DMS114 treated with DMSO at 0.1 percent for 48 hours (cell line): ENCODE measurements around the gene PLA2G4D.

Experiments used
- DNase-seq: peaks from one replicate; lab custom pipeline; 2025; ENCODE audit not compliant: unreplicated experiment; lab: John Stamatoyannopoulos, UW

Gene PLA2G4D

DNA sequence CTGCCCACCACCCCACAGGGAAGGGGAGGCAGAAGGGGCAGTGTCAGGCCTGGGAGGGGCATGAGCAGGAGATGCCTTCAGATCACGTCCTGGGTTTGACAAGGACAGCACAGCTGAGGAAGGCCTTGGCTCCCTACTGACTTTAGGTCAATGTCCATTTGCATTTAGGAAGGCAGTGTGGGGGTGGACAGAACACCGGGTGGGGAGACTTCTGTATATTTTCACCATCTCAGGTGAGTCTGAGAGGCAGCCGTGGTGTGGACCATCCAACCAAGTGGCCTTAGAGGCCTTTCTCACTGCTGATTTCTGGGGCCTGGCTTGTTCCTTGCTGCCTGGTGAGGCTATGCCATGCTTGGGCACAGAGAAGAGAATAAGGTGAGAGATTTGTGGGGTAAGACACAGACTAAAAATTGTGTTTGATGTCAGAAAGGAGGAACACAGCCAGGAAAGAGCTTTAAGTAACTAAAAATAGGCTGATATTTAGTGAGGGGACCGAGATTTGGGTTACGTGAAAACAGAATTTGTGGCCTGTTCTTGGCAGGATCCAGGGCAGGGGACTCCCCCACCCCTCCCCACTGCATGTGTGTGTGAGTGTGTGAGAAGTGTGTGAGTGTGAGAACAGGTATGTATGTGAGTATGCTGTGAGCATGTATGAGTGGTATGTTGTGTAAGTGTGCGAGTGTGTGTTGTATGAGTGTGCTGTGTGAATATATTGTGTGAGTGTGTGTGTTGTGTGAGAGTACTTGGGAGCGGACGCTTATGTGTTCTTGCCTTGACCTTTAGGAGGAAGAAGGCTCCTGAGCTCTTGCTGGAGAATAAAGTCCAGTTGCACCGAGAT, 61.8 kb downstream of the PLA2G4D start:
- DNase-seq: no peak

DNA sequence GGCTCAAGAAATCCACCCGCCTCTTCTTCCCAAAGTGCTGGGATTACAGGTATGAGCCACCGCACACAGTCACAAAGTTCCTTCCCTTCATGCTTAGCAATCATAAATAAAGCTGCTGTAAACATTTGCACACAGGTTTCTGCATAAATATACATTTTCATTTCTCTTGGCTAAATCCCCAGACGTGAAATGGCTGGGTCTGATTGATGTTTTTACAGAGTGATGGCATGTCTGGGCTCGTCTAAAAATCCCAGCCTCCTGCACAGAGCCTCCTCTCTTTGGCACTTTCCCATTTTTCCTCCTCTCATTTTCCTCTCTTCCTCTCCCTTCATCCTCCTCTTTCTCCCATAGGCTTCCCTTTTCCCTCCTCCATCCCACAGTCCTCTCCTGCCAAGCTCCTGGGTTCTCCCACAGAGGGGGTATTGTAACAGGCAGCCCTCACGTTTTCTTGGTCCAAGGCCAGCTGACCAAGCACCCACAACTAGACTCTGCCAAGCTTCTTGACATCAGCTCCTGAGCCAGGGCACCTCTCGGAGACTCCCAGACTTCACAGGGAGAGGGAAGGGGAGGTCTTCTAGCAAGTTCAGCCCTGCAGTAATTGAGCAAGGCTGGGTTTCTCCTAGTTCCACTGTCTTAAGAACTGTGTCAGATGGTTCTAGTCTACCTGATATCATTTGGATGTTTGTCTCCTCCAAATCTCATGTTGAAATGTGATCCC, 63.0 kb downstream of the PLA2G4D start:
- DNase-seq: no peak

DNA sequence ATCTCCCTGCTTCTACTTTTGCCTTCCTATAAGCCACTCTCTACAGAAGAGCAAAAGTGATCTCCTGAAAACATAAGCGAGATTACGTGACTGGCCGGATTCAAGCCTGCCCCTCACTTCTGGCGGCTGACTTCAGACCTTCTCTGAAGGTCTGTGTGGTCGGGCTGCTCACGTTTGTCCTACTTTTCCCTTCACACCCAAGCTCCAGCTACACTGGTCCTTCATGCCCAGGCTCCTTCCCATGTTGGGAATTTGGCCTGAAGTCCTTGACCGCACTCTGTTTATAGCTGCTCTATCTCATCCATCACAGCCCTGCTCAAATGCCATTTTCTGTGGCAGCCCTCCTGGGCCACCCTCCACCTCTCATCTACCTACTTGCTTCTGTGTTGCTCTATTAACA, 66.8 kb downstream of the PLA2G4D start:
- no peak for DNase-seq

DNA sequence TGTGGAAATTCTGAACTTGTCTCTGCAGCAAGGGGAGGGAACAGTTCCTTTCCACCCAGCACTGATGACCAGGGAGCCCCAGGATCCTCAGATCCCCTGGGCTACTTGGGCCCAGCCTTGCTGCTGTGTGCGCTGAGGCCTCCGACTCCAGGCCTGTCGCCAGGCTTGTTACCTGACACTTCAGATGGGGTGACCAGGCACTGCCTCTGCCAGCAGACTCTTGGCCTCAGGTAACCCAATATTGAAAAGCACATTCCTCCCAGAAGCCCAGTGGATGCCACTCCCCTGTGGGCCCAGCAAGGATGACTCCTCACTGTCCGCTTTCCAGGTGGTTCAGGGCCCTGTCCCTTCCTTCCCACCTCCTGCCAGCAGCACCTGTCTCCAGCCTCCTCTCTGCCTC, 70.1 kb downstream of the PLA2G4D start:
- no peak for DNase-seq

DNA sequence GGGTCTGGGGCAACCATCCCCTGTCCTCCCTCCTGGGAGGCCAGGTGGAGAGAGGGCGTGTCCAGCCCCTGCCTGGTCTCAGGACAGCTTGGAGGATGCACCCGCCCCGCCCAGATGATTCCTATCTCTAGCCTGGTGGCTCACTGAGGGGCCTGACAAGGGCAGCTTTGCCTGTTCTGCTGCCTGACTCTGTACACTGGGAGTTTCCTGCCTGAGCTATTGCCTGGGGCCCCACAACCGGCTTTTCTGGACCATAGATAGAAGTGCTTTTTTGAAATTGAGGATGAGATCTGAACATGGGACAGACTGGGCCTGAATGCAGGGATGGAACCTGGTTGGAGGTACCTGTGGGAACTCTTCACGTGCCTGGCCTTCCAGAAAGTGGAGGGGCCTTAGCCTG, 72.8 kb downstream of the PLA2G4D start:
- no peak for DNase-seq

DNA sequence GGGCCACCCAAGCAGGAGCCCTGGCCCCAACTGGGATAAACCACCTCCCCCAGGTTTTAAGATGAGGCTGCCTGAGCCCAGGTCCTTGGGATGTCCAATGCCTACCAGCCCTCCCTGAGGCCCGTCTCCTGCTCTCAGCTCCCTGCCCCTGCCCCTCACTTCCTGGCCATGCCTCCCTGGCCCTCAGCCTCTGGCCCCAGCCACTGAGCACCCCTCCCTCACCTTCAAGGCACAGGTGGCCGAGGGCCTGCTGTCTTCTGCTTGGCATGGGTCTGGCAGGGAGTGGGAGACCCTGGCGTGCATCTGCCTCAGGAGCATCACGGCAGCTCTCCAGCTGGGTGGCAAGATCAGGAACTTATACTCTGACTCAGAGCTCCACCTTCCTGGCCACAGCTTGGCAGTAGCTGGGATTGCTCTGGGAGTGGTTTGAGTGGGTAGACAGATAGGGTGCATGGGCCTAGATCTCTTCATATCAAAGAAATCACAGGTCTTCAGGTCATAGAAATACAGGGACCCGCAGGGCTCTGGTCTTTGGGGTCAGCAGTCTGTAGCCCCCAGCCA, 73.6 kb downstream of the PLA2G4D start, which contains the start of gene PLA2G4E:
PLA2G4E (minus strand) TSS at position 330 of the 561 bp plus-strand sequence; CDS start at position 318, 12 bp downstream.
- no peak for DNase-seq

DNA sequence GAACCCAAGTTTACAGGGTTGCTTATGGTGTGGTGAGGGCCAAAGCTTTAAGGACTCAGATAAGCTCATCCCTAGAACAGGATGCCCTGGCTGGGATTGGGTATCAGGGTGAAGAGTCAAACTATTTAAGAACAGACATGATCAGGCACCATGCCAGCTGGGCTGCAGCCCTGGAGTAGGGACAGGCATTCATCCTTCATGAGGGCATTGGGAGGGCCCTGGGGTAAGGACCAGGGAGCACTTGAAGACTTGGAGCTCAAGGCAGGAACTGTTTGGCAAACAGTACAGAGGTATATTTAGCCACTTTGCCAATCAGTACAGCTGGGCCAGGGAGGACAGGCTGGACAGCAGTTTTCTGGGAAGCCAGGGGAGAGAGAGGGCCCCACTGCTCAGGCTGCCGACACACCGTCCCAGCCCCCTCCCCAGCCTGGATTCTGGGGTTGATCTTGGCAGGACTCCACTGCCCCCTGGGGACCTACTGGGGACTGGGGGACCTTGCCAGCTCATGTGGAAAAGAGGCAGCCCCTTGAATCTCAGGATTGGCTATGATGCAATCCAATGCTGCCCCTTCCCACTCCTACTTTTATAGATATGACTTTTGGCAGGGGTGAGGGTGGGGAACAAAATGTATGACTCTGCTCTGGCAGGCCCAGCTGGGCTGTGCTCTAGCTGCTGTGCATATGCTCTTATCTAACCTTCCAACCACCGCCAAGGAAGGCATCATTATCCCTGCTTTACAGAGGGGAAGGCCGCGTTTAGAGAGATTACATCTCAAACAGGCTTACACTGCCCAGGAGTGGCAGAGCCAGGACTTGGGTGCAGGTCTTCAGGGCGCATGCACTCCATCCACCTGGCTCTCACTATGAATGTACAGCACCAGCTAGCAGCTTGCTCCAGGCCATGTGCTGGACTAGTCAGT, 75.8 kb downstream of the PLA2G4D start:
- DNase-seq: no peak
